ENCODE results near the gene ALPL.

GRCh38 chr1:21543598-21543997, 34.4 kb downstream of the ALPL start:
- TF ChIP-seq CTCF (conservative IDR thresholded peaks at IDR 0.05; ENCODE audit: low read depth, low read length) (no peak), USF2 (IDR thresholded peaks at IDR 0.05; ENCODE audit: low read depth, low read length) (no peak), RFX5 (IDR thresholded peaks at IDR 0.05; ENCODE audit: low read depth, low read length) (no peak), POLR2A (IDR thresholded peaks at IDR 0.05; ENCODE audit: low read depth, low read length) (no peak), ELK1 (IDR thresholded peaks at IDR 0.05; ENCODE audit: borderline replicate concordance, low read depth, low read length) (no peak), BHLHE40 (IDR thresholded peaks at IDR 0.05; ENCODE audit: low read depth, low read length) (no peak), CEBPB (IDR thresholded peaks at IDR 0.05; ENCODE audit: low read depth, low read length) (no peak), MXI1 (IDR thresholded peaks at IDR 0.05; ENCODE audit: borderline replicate concordance, low read depth, low read length) (no peak), MAFK (IDR thresholded peaks at IDR 0.05; ENCODE audit: low read depth, low read length) (no peak), MAZ (IDR thresholded peaks at IDR 0.05; ENCODE audit: borderline replicate concordance, low read depth, low read length) (no peak), SMC3 (IDR thresholded peaks at IDR 0.05; ENCODE audit: low read depth, low read length) (no peak), CHD1 (IDR thresholded peaks at IDR 0.05; ENCODE audit: low read depth, low read length) (no peak), RAD21 (IDR thresholded peaks at IDR 0.05; ENCODE audit: low read length) (no peak), NFE2L2 (IDR thresholded peaks at IDR 0.05; ENCODE audit: low read depth, low read length) (no peak)

Data from IMR-90 (cell line).